Upper lobe of left lung (tissue), 6 donors: ENCODE measurements around the gene AURKA. TPM values are rescaled to one million over a fixed set of nuclear protein-coding genes. Genes with fewer than 3 reads are reported as not detected.
A peak's percentile ranks its signal among the peaks of the same experiment; 100 is the strongest.
"Not testable (repeated sequence)": the region's sequence is repeated elsewhere in the genome, so short reads cannot be mapped to it uniquely, and the experiment has no call there.

Experiments used
- ATAC-seq, 2 donors: fragments of 200-7000 bp; cut with Tn5 transposase; one replicate each; pipeline ENCODE4 v1.9.1; 2022; ENCODE audit warnings: mild to moderate bottlenecking in 2 of 2, moderate library complexity in 2 of 2; ENCODE audit not compliant: low FRiP score in 2 of 2
- DNase-seq, 2 donors: peaks; one replicate each; pipeline ENCODE4 v3.0.0-alpha.2; 2019 to 2020
- H3K27ac ChIP-seq, 4 donors: fragments of 200-600 bp; sonication (generic); one replicate each; pipeline ENCODE4 v1.5.1; 2016 to 2019
- H3K27me3 ChIP-seq, 4 donors: fragments of 200-600 bp; sonication (generic); one replicate each; pipeline ENCODE4 v1.5.1; 2017 to 2019
- H3K36me3 ChIP-seq, 4 donors: fragments of 200-600 bp; sonication (generic); one replicate each; pipeline ENCODE4 v1.5.1; 2016 to 2019
- H3K4me1 ChIP-seq, 4 donors: fragments of 200-600 bp; sonication (generic); one replicate each; pipeline ENCODE4 v1.5.1; 2018 to 2019
- H3K4me3 ChIP-seq, 4 donors: fragments of 200-600 bp; sonication (generic); one replicate each; pipeline ENCODE4 v1.5.1; 2017 to 2019; ENCODE audit warnings: mild to moderate bottlenecking in 2 of 4, moderate library complexity in 1 of 4
- H3K9me3 ChIP-seq, 4 donors: fragments of 200-600 bp; sonication (generic); one replicate each; pipeline ENCODE4 v1.5.1; 2018 to 2019
- EP300 ChIP-seq, 4 donors: sonication (generic); formaldehyde crosslinking; IDR thresholded peaks; one replicate each; pipeline ENCODE4 v1.5.1; 2017; ENCODE audit warnings: antibody characterized with exemption in 4 of 4, control low read depth in 2 of 4
- POLR2A ChIP-seq, 4 donors: fragments of 450-650 bp; IDR thresholded peaks; one replicate each; pipeline ENCODE4 v1.5.1; 2016 to 2017; ENCODE audit warnings: antibody characterized with exemption in 4 of 4, mild to moderate bottlenecking in 2 of 4
- POLR2AphosphoS5 ChIP-seq, 2 donors: sonication (generic); formaldehyde crosslinking; IDR thresholded peaks; one replicate each; pipeline ENCODE4 v1.5.1; 2017; ENCODE audit warnings: antibody characterized with exemption in 2 of 2
- WGBS, 2 donors: methylation state at CpG; one replicate each; pipeline ENCODE4 v1.1.5; 2017 to 2018; 5-methylcytosine and 5-hydroxymethylcytosine counted together
- total RNA-seq, 6 donors: library from RNA; depleted of rRNA in 4 of 6; stranded (reverse); fragments of >200 nt in 4 of 6; gene quantifications; one replicate each; pipeline versions ENCODE4 v1.1.0 to v1.2.1, GENCODE V29; 2016 to 2021
- TF ChIP-seq, protein P1 (sequence below), 6 experiments: fragments of 450-650 bp in 4 of 6; fragments of 200-600 bp in 2 of 6; sonication (generic) in 2 of 6; IDR thresholded peaks; one replicate each; pipeline ENCODE4 v1.5.1; 2016 to 2019; ENCODE audit warnings: antibody characterized with exemption in 6 of 6
- donor health status: DM: no; HTN: no; CAD: no; lungs with moderate emphysema.
- donor health status: DM: no; HTN: yes; CAD: no; lungs with severe emphysema.

Gene AURKA
- total RNA-seq, 6 donors from 2014 or later, result 0.44 to 3.9 (median 3.3) TPM; not detected in 1

GRCh38 chr20:56409956-56410355 is 17.9 kb upstream of the AURKA start:
- H3K36me3 ChIP-seq, result peaks cover 13 to 31% (median 18%) of the 10 kb centered on the region in 4 donors
- no peak overlapping the region for H3K4me3 ChIP-seq
- H3K9me3 ChIP-seq, result no peaks in the 10 kb centered on the region
- no peak for DNase-seq
- peak overlapping the region; percentile 54 to 89 (median 66) for H3K27ac ChIP-seq
- TF ChIP-seq POLR2A (IDR thresholded peaks at IDR 0.05) (no peak), EP300 (IDR thresholded peaks at IDR 0.05) (no peak), POLR2AphosphoS5 (IDR thresholded peaks at IDR 0.05) (no peak)
- TF ChIP-seq, protein P1, sequence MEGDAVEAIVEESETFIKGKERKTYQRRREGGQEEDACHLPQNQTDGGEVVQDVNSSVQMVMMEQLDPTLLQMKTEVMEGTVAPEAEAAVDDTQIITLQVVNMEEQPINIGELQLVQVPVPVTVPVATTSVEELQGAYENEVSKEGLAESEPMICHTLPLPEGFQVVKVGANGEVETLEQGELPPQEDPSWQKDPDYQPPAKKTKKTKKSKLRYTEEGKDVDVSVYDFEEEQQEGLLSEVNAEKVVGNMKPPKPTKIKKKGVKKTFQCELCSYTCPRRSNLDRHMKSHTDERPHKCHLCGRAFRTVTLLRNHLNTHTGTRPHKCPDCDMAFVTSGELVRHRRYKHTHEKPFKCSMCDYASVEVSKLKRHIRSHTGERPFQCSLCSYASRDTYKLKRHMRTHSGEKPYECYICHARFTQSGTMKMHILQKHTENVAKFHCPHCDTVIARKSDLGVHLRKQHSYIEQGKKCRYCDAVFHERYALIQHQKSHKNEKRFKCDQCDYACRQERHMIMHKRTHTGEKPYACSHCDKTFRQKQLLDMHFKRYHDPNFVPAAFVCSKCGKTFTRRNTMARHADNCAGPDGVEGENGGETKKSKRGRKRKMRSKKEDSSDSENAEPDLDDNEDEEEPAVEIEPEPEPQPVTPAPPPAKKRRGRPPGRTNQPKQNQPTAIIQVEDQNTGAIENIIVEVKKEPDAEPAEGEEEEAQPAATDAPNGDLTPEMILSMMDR (IDR thresholded peaks at IDR 0.05), result no peak
- ATAC-seq, result no peak
- peaks cover 10 to 23% (median 14%) of the 10 kb centered on the region in 4 donors for H3K4me1 ChIP-seq
- 86 to 93% methylated on average over 1 of the region's 1 CpG for WGBS, 2 donors
- H3K27me3 ChIP-seq, result no peaks in the 10 kb centered on the region

GRCh38 chr20:56409521-56409920 is 17.5 kb upstream of the AURKA start:
- Histone ChIP-seq H3K36me3 (peaks cover 13 to 35% (median 20%) of the 10 kb centered on the region in 4 donors), H3K27me3 (no peaks in the 10 kb centered on the region), H3K4me1 (peaks cover 10 to 23% (median 14%) of the 10 kb centered on the region in 4 donors), H3K27ac (peak overlapping the region; percentile 54 to 89 (median 66)), H3K4me3 (no peak overlapping the region), H3K9me3 (no peaks in the 10 kb centered on the region)
- ATAC-seq (peak in 1 of 2 donors; percentile 63), DNase-seq (no peak)
- no peak for TF ChIP-seq POLR2A (IDR thresholded peaks at IDR 0.05)
- TF ChIP-seq EP300 (IDR thresholded peaks at IDR 0.05), result peak in 1 of 4 donors; percentile 61
- TF ChIP-seq POLR2AphosphoS5 (IDR thresholded peaks at IDR 0.05), result peak in 1 of 2 donors; percentile 85
- 66 to 72% methylated on average over 5 of the region's 5 CpGs for WGBS, 2 donors

GRCh38 chr20:56406910-56407309 is 14.9 kb upstream of the AURKA start:
- H3K27ac ChIP-seq, result no peak overlapping the region
- DNase-seq (no peak), ATAC-seq (no peak)
- peaks cover 27 to 62% (median 34%) of the 10 kb centered on the region in 4 donors for H3K36me3 ChIP-seq
- no peak overlapping the region for H3K4me3 ChIP-seq
- no peaks in the 10 kb centered on the region for H3K9me3 ChIP-seq
- H3K27me3 ChIP-seq, result no peaks in the 10 kb centered on the region
- TF ChIP-seq, protein P1 (IDR thresholded peaks at IDR 0.05), result no peak
- TF ChIP-seq POLR2A (IDR thresholded peaks at IDR 0.05) (no peak), POLR2AphosphoS5 (IDR thresholded peaks at IDR 0.05) (no peak), EP300 (IDR thresholded peaks at IDR 0.05) (no peak)
- H3K4me1 ChIP-seq, result peaks cover 10 to 23% (median 14%) of the 10 kb centered on the region in 4 donors
- WGBS, 2 donors, result 84 to 95% methylated on average over 3 of the region's 3 CpGs

DNA sequence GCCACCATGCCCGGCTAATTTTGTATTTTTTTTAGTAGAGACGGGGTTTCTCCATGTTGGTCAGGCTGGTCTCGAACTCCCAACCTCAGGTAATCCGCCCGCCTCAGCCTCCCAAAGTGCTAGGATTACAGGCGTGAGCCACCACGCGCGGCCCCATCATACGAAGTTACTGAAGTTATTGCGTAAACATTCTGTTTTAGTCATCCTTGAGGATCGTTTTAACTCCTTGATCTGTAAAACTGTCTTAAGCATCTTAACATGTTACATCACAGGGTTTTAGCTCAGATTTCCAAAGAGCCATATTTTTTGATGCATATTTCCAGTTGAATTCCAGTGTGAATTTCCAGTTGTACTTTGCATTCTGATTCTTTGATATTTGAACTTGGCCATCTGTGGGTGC is 13.3 kb upstream of the AURKA start:
- not testable (repeated sequence) for H3K27me3 ChIP-seq, H3K27ac ChIP-seq, DNase-seq, ATAC-seq, H3K9me3 ChIP-seq, H3K4me3 ChIP-seq
- Histone ChIP-seq H3K4me1 (peaks cover 4 to 13% (median 6%) of the 10 kb centered on the region in 4 donors), H3K36me3 (peaks cover 29 to 77% (median 42%) of the 10 kb centered on the region in 4 donors)
- WGBS, 2 donors, result 86 to 90% methylated on average over 12 of the region's 12 CpGs

GRCh38 chr20:56403465-56403864 is 11.4 kb upstream of the AURKA start:
- no peak overlapping the region for H3K4me3 ChIP-seq
- H3K4me1 ChIP-seq, result peaks cover 0 to 14% (median 3%) of the 10 kb centered on the region in 4 donors
- H3K27me3 ChIP-seq, result no peaks in the 10 kb centered on the region
- 89 to 94% methylated on average over 22 to 26 of the region's 26 CpGs for WGBS, 2 donors
- H3K36me3 ChIP-seq, result peaks cover 35 to 92% (median 55%) of the 10 kb centered on the region in 4 donors
- TF ChIP-seq POLR2A (IDR thresholded peaks at IDR 0.05) (no peak), EP300 (IDR thresholded peaks at IDR 0.05) (no peak)
- H3K27ac ChIP-seq, result no peak overlapping the region
- no peaks in the 10 kb centered on the region for H3K9me3 ChIP-seq
- no peak for ATAC-seq
- no peak for DNase-seq

GRCh38 chr20:56400001-56400640 is 8.1 kb upstream of the AURKA start:
- ATAC-seq, result peak; percentile 49 to 78
- Histone ChIP-seq H3K4me1 (peaks cover 0 to 14% (median 3%) of the 10 kb centered on the region in 4 donors), H3K9me3 (no peaks in the 10 kb centered on the region), H3K36me3 (peaks cover 48 to 96% (median 62%) of the 10 kb centered on the region in 4 donors), H3K27ac (peak overlapping the region in 1 of 4 donors; percentile 23), H3K27me3 (no peaks in the 10 kb centered on the region), H3K4me3 (no peak overlapping the region)
- TF ChIP-seq, protein P1 (IDR thresholded peaks at IDR 0.05), result peak; percentile 60 to 76 (median 66)
- TF ChIP-seq POLR2A (IDR thresholded peaks at IDR 0.05) (no peak), POLR2AphosphoS5 (IDR thresholded peaks at IDR 0.05) (no peak), EP300 (IDR thresholded peaks at IDR 0.05) (no peak)
- DNase-seq, result no peak
